Skeletal muscle satellite cell (primary cell): ENCODE data around the gene ITGAV.

Source experiments
- H3K27me3 ChIP-seq: 2 replicates; pipeline ENCODE4 v1.7.0; 2013; ENCODE audit warnings: low read length; ENCODE audit not compliant: control insufficient read depth, insufficient read depth
- H3K36me3 ChIP-seq: 2 replicates; pipeline ENCODE4 v1.7.0; 2013; ENCODE audit warnings: mild to moderate bottlenecking, control low read depth, low read length; ENCODE audit not compliant: insufficient read depth
- H3K4me1 ChIP-seq: 2 replicates; pipeline ENCODE4 v1.7.0; 2013; ENCODE audit warnings: low read length; ENCODE audit not compliant: control insufficient read depth, insufficient read depth
- H3K4me2 ChIP-seq: 2 replicates; pipeline ENCODE4 v1.7.0; 2013; ENCODE audit warnings: mild to moderate bottlenecking, low read length
- H3K4me3 ChIP-seq: 2 replicates; pipeline ENCODE4 v1.7.0; 2013; ENCODE audit warnings: low read length
- H3K9ac ChIP-seq: 2 replicates; pipeline ENCODE4 v1.7.0; 2013; ENCODE audit warnings: mild to moderate bottlenecking, low read depth, low read length, moderate library complexity
- H3K9me3 ChIP-seq: replicated peaks from 2 replicates; pipeline ENCODE4 v1.7.0; 2013; ENCODE audit warnings: mild to moderate bottlenecking, control low read depth, low read length

ITGAV gene

DNA sequence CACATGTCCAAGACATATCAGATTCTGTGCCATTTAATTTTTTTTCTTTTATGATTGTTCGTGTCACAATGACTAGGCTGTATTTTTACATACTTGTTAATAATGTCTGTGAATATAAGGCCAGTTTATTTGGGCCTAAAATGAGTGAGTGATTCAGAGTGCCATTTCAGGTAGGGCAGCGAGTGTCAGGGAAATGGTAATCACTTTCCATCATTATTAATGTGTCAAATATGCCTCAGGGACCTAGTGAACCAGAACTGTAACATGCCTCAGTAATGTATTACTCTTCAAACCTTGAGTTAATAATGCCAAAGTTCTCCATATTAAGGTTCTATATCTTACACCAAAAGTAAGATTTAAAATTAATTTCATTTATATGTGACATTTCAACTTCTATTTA is 112.6 kb downstream of the ITGAV start:
- H3K27me3 ChIP-seq: no peaks in the 10 kb centered on the region
- H3K36me3 ChIP-seq: no peaks in the 10 kb centered on the region
- H3K4me3 ChIP-seq: no peak overlapping the region
- H3K4me1 ChIP-seq: peaks cover 5% of the 10 kb centered on the region
- no peaks in the 10 kb centered on the region for H3K9me3 ChIP-seq
- no peak overlapping the region for H3K9ac ChIP-seq
- H3K4me2 ChIP-seq: no peak overlapping the region

- no peak overlapping the region for H3K9ac ChIP-seq
- H3K4me1 ChIP-seq: no peaks in the 10 kb centered on the region
- H3K4me3 ChIP-seq: no peak overlapping the region
- no peaks in the 10 kb centered on the region for H3K36me3 ChIP-seq
- no peaks in the 10 kb centered on the region for H3K27me3 ChIP-seq
- no peaks in the 10 kb centered on the region for H3K9me3 ChIP-seq
- H3K4me2 ChIP-seq: no peak overlapping the region
These were observed 115.0 kb downstream of the ITGAV start for GRCh38 chr2:186704897-186705296.

- Histone ChIP-seq H3K4me1 (peaks cover 13% of the 10 kb centered on the region), H3K36me3 (no peaks in the 10 kb centered on the region), H3K4me2 (no peak overlapping the region), H3K9me3 (no peaks in the 10 kb centered on the region), H3K9ac (no peak overlapping the region), H3K4me3 (no peak overlapping the region), H3K27me3 (no peaks in the 10 kb centered on the region)
These were observed 119.9 kb downstream of the ITGAV start for GRCh38 chr2:186709529-186710450.

DNA sequence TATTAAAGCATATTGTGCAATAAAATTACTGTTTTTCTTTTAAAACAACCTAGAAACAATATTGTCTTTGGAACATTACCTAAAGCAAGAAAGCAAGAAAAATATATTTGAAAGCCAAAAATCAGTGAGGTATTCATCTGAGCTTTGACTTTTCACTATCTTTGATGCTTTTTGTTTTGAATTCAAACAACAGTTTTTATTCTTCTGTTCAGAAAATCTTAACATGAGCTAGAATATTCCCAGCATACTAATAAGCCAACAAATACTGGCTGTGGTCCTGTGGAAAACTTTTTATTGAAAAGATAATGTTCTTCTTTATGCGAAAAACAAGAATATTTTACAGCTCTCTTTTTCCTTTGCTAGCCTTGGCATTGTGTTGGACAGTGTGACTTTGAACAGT is 123.8 kb downstream of the ITGAV start:
- Histone ChIP-seq H3K9ac (no peak overlapping the region), H3K4me2 (peak overlapping the region; percentile 43), H3K4me1 (peaks cover 13% of the 10 kb centered on the region), H3K4me3 (no peak overlapping the region), H3K36me3 (no peaks in the 10 kb centered on the region), H3K27me3 (no peaks in the 10 kb centered on the region), H3K9me3 (no peaks in the 10 kb centered on the region)

DNA sequence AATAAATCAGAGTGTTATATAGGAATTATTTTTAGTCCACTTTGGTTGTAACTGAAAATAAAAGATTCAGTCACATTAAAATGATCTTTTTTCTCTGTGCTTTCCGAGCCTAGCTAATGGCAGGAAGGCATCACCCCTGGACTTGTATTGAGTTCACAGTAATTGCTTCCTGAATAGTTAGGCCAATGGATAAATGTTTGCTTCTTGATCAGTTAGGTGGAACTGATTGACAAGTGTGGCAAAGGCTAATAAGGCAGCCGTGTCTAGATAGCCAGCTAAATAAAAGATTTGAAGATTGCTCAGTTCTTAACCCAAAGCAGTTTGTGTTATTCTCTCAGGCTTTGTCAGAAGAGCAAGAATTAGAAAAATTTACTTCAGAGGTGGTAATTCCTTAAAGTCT is 124.8 kb downstream of the ITGAV start:
- no peaks in the 10 kb centered on the region for H3K27me3 ChIP-seq
- H3K4me3 ChIP-seq: no peak overlapping the region
- H3K4me1 ChIP-seq: peaks cover 13% of the 10 kb centered on the region
- H3K36me3 ChIP-seq: no peaks in the 10 kb centered on the region
- no peaks in the 10 kb centered on the region for H3K9me3 ChIP-seq
- no peak overlapping the region for H3K9ac ChIP-seq
- H3K4me2 ChIP-seq: no peak overlapping the region

DNA sequence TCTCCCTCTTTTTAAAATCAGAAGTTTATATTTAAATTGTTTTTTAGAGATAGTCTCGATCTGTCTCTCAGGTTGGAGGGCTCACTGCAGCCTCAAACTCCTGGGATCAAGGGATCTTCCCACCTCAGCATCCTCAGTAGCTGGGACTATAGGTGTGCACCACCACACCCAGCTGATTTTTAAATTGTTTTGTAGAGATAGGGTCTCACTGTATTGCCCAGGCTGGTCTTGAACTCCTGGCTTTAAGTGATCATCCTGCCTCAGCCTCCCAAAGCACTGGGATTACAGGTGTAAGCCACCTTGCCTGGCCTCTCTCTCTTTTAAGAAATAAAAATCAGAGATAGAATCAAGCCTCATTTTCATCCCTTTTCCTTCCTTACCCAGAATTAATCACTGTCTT is 126.1 kb downstream of the ITGAV start:
- Histone ChIP-seq H3K27me3 (no peaks in the 10 kb centered on the region), H3K4me3 (no peak overlapping the region), H3K9me3 (no peaks in the 10 kb centered on the region), H3K36me3 (no peaks in the 10 kb centered on the region), H3K4me1 (peaks cover 13% of the 10 kb centered on the region), H3K4me2 (no peak overlapping the region), H3K9ac (no peak overlapping the region)

DNA sequence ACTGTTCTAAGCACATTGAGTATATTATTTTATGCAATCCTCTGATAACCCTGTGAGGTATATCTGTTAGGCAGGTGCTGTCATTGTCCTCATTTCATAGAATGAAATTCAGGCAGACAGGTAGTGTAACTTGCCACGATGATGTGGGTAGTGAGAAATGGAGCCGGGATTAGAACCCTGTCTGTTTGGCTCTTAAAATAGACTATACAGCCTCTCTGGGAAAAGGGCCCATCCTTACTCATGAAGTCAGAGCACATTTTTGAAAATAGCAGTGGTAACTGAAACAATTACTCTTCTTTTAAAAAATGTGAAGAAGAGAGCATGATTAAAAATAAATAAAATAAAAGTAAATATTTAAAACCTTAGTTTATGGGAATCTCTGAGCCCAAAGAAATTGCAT is 127.0 kb downstream of the ITGAV start:
- H3K4me1 ChIP-seq: peaks cover 13% of the 10 kb centered on the region
- H3K9me3 ChIP-seq: no peaks in the 10 kb centered on the region
- H3K27me3 ChIP-seq: no peaks in the 10 kb centered on the region
- no peaks in the 10 kb centered on the region for H3K36me3 ChIP-seq
- no peak overlapping the region for H3K4me3 ChIP-seq
- H3K4me2 ChIP-seq: no peak overlapping the region
- no peak overlapping the region for H3K9ac ChIP-seq

DNA sequence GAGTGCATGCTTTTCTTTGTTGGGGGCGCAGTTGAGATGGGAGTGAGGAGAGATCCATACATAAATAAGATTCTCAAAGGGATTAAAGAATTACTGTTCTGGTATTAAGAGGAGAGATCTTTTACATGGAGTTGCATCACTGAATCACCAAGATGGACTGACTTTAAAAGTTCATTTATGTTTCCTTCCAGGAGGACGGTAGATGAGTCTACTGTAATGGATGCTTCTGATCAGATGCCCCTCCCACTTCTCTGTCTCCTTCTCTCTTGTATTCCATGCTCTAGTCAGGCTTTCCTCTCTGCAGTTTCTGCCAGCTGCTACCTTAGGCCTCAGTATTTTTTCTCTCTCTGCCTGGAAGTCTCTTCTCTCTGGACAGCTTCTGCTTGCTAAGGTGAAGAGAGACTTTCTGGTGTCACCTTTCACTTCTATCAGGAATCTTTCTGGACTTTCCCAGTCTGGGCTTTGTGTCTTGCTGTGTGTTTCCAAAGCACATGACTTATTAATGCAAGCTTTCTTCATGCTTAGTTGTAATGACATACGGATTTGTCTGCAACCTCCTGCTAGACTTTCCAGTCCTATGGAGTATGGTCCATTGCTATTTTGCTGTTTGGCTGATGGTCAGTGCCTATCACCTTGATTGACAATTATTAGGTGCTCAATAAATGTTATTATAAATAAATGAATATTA is 127.6 kb downstream of the ITGAV start:
- Histone ChIP-seq H3K9ac (no peak overlapping the region), H3K36me3 (no peaks in the 10 kb centered on the region), H3K4me1 (peaks cover 13% of the 10 kb centered on the region), H3K4me2 (no peak overlapping the region), H3K9me3 (no peaks in the 10 kb centered on the region), H3K4me3 (no peak overlapping the region), H3K27me3 (no peaks in the 10 kb centered on the region)

DNA sequence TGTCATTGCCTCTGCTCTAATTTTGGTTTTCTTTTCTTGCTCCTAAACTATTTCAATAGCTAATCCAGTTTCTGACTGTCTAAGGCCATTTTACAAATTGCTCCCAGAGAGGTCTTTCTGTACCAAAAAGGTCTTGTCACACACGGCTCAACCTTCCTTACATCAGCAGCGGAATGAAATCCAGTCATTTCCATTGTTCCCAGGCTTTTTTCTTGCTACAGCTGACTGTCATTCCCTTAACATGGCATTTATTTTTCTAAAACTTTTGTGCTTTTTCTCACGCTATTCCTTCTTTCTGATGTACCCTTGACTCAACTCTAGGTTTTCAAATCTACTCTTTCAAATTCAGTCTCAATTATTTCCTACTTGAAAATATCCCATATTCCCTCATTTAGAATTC is 128.3 kb downstream of the ITGAV start:
- Histone ChIP-seq H3K9ac (no peak overlapping the region), H3K36me3 (no peaks in the 10 kb centered on the region), H3K4me2 (no peak overlapping the region), H3K4me3 (no peak overlapping the region), H3K9me3 (no peaks in the 10 kb centered on the region), H3K27me3 (no peaks in the 10 kb centered on the region), H3K4me1 (peaks cover 12% of the 10 kb centered on the region)

- Histone ChIP-seq H3K4me2 (no peak overlapping the region), H3K36me3 (no peaks in the 10 kb centered on the region), H3K9me3 (no peaks in the 10 kb centered on the region), H3K27me3 (no peaks in the 10 kb centered on the region), H3K4me3 (no peak overlapping the region), H3K4me1 (peaks cover 4% of the 10 kb centered on the region), H3K9ac (no peak overlapping the region)
These were observed 129.0 kb downstream of the ITGAV start for GRCh38 chr2:186718903-186719302.

DNA sequence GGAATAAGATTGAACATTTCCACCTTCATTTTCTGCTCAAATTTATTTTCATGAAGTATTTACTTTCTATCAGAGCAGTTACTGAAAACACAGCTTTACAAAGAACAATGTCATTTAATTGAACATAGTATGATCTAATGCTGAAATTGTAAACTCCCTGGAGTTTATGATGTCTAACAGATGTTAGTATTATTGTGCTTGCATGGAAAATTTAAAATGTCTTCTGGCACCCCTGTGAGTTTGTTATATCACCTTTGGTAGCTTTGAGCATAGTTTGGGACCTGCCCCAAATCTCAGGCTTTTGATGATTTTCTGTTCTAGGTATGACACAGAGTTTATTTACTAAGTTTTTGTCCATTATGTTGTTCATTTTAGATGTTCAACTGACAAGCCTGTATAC is 132.1 kb downstream of the ITGAV start:
- Histone ChIP-seq H3K36me3 (no peaks in the 10 kb centered on the region), H3K9ac (no peak overlapping the region), H3K4me3 (no peak overlapping the region), H3K4me2 (no peak overlapping the region), H3K4me1 (peaks cover 3% of the 10 kb centered on the region), H3K9me3 (no peaks in the 10 kb centered on the region), H3K27me3 (no peaks in the 10 kb centered on the region)

- Histone ChIP-seq H3K27me3 (no peaks in the 10 kb centered on the region), H3K9ac (no peak overlapping the region), H3K4me2 (no peak overlapping the region), H3K9me3 (no peaks in the 10 kb centered on the region), H3K36me3 (no peaks in the 10 kb centered on the region), H3K4me3 (no peak overlapping the region), H3K4me1 (peaks cover 6% of the 10 kb centered on the region)
These were observed 134.9 kb downstream of the ITGAV start for GRCh38 chr2:186724736-186725135.
